ENCODE measurements around the gene AKT2. TPM values are rescaled to one million over a fixed set of nuclear protein-coding genes. Genes with fewer than 3 reads are reported as not detected.
A peak's percentile ranks its signal among the peaks of the same experiment; 100 is the strongest.

The AKT2 gene
- polyA plus RNA-seq, 3 donors: 11.4 to 122 (median 16.3) TPM

- Mint-ChIP-seq H3K36me3 (peaks cover 6 to 8% of the 10 kb centered on the region in 2 donors), H3K4me3 (no peak overlapping the region), H3K27me3 (ENCODE audit: low read depth in 3 of 3) (peaks cover 0 to 2% (median 0%) of the 10 kb centered on the region in 3 donors), H3K9me3 (no peaks in the 10 kb centered on the region), H3K4me1 (peaks cover 47% of the 10 kb centered on the region), H3K27ac (peak overlapping the region in 2 of 7 donors; percentile 12 to 43)
- TF ChIP-seq CTCF (IDR thresholded peaks at IDR 0.05): no peak
- H3K4me3 ChIP-seq (replicated peaks in 1 of 3; ENCODE audit: low read depth in 2 of 3, low read length in 3 of 3): no peak overlapping the region
- peaks cover 0 to 17% of the 10 kb centered on the region in 2 donors for H3K36me3 ChIP-seq (replicated peaks in 1 of 2; ENCODE audit: control insufficient read depth in 1 of 2, insufficient read depth in 2 of 2, low read length in 2 of 2)
- no peak overlapping the region for H3K9ac ChIP-seq (ENCODE audit: insufficient read depth, low read length, poor library complexity, severe bottlenecking)
- WGBS (ENCODE audit: insufficient coverage): 97% methylated on average over 5 of the region's 6 CpGs
- H4K20me1 ChIP-seq (ENCODE audit: insufficient read depth, low read length): peaks cover 67% of the 10 kb centered on the region
- intact Hi-C loops (cut with micrococcal nuclease): loop anchor here in 1 of 2 donors (10.0 kb wide), 1 partner anchor 147 kb away; no protein-coding TSS in a partner anchor
- no peaks in the 10 kb centered on the region for H3K9me3 ChIP-seq (replicated peaks in 1 of 2; ENCODE audit: control insufficient read depth in 1 of 2, insufficient read depth in 1 of 2, low read length in 2 of 2)
- H2AFZ ChIP-seq (ENCODE audit: insufficient read depth, low read depth, low read length, poor library complexity, severe bottlenecking): no peak overlapping the region
- DNase-seq: no peak
- H3K79me2 ChIP-seq (ENCODE audit: insufficient read depth, low read length): peaks cover 79% of the 10 kb centered on the region
- peak overlapping the region in 1 of 2 donors; percentile 48 for H3K27ac ChIP-seq (ENCODE audit: low read depth in 1 of 2, low read length in 2 of 2)
- H3K4me1 ChIP-seq (ENCODE audit: control insufficient read depth in 1 of 2, insufficient read depth in 2 of 2, low read length in 2 of 2): peaks cover 20 to 33% of the 10 kb centered on the region in 2 donors
- H3K4me2 ChIP-seq (replicated peaks; ENCODE audit: extremely low read depth, low read length, poor library complexity, severe bottlenecking): no peak overlapping the region
- no peaks in the 10 kb centered on the region for H3K27me3 ChIP-seq (ENCODE audit: control insufficient read depth in 2 of 2, insufficient read depth in 2 of 2, low read length in 2 of 2)
These were observed 3.0 kb downstream of the AKT2 start for GRCh38 chr19:40282209-40282580.

GRCh38 chr19:40281381-40282208, 3.5 kb downstream of the AKT2 start:
- Mint-ChIP-seq H3K36me3 (peaks cover 6 to 8% of the 10 kb centered on the region in 2 donors), H3K27me3 (ENCODE audit: low read depth in 3 of 3) (no peaks in the 10 kb centered on the region), H3K4me3 (no peak overlapping the region), H3K27ac (peak overlapping the region in 2 of 7 donors; percentile 12 to 43), H3K4me1 (peaks cover 50% of the 10 kb centered on the region), H3K9me3 (no peaks in the 10 kb centered on the region)
- Histone ChIP-seq H3K4me1 (ENCODE audit: control insufficient read depth in 1 of 2, insufficient read depth in 2 of 2, low read length in 2 of 2) (peaks cover 20 to 33% of the 10 kb centered on the region in 2 donors), H3K9ac (ENCODE audit: insufficient read depth, low read length, poor library complexity, severe bottlenecking) (no peak overlapping the region), H3K79me2 (ENCODE audit: insufficient read depth, low read length) (peaks cover 85% of the 10 kb centered on the region), H3K9me3 (replicated peaks in 1 of 2; ENCODE audit: control insufficient read depth in 1 of 2, insufficient read depth in 1 of 2, low read length in 2 of 2) (no peaks in the 10 kb centered on the region), H3K27me3 (ENCODE audit: control insufficient read depth in 2 of 2, insufficient read depth in 2 of 2, low read length in 2 of 2) (no peaks in the 10 kb centered on the region), H3K4me3 (replicated peaks in 1 of 3; ENCODE audit: low read depth in 2 of 3, low read length in 3 of 3) (no peak overlapping the region), H2AFZ (ENCODE audit: insufficient read depth, low read depth, low read length, poor library complexity, severe bottlenecking) (no peak overlapping the region), H3K27ac (ENCODE audit: low read depth in 1 of 2, low read length in 2 of 2) (peak overlapping the region in 1 of 2 donors; percentile 48), H3K36me3 (replicated peaks in 1 of 2; ENCODE audit: control insufficient read depth in 1 of 2, insufficient read depth in 2 of 2, low read length in 2 of 2) (peaks cover 0 to 17% of the 10 kb centered on the region in 2 donors), H4K20me1 (ENCODE audit: insufficient read depth, low read length) (peaks cover 73% of the 10 kb centered on the region), H3K4me2 (replicated peaks; ENCODE audit: extremely low read depth, low read length, poor library complexity, severe bottlenecking) (no peak overlapping the region)
- 94% methylated on average over 5 of the region's 14 CpGs for WGBS (ENCODE audit: insufficient coverage)
- no peak for TF ChIP-seq CTCF (IDR thresholded peaks at IDR 0.05)
- no peak for DNase-seq
- intact Hi-C loops (cut with micrococcal nuclease): loop anchor here in 1 of 2 donors (10.0 kb wide), 1 partner anchor 147 kb away; no protein-coding TSS in a partner anchor
